ENCODE results near the gene KCNG4.

Gene KCNG4

DNA sequence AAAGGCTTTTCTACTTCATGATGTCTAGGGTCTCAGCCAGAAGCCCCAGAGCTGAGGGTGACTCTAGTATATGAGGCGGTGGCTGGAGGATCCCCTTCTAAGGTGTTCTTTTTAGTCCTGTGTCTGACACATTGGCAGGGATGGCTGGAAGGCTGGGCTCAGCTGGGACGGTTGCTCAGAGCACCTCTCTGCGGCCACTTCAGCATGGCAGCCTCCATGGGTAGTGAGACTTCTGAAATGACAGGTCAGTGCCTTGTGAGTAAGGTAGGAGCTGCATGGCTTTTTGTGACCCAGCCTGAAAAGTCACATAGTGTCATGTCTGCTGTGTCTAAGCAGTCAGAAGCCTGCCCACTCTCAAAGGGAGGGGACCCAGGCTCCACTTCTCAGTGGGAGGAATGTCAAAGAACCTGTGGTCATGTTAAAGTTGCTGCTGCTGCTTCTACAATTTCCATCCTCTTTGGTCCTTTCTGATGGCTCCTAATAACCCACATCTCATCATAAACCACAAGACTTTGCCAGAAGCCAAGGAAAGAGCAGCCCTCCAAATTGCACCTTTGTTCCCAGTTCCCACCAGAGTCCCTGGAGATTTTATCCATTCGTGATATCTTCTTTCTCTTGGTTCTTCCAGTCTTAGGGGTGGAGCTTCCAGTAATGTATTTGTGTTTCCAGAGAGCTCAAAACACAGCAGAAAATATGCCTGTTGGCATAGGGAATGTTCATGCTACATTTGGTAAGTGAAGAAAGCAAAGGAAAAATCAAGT lies 15.4 kb upstream of the KCNG4 start:
- no peak overlapping the region for H3K4me3 ChIP-seq (replicated peaks; ENCODE audit: low read depth, low read length)
- DNase-seq (ENCODE audit: low read depth), result no peak
- TF ChIP-seq, protein P1, sequence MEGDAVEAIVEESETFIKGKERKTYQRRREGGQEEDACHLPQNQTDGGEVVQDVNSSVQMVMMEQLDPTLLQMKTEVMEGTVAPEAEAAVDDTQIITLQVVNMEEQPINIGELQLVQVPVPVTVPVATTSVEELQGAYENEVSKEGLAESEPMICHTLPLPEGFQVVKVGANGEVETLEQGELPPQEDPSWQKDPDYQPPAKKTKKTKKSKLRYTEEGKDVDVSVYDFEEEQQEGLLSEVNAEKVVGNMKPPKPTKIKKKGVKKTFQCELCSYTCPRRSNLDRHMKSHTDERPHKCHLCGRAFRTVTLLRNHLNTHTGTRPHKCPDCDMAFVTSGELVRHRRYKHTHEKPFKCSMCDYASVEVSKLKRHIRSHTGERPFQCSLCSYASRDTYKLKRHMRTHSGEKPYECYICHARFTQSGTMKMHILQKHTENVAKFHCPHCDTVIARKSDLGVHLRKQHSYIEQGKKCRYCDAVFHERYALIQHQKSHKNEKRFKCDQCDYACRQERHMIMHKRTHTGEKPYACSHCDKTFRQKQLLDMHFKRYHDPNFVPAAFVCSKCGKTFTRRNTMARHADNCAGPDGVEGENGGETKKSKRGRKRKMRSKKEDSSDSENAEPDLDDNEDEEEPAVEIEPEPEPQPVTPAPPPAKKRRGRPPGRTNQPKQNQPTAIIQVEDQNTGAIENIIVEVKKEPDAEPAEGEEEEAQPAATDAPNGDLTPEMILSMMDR (IDR thresholded peaks at IDR 0.05; ENCODE audit: low read length, missing control alignments), result no peak

DNA sequence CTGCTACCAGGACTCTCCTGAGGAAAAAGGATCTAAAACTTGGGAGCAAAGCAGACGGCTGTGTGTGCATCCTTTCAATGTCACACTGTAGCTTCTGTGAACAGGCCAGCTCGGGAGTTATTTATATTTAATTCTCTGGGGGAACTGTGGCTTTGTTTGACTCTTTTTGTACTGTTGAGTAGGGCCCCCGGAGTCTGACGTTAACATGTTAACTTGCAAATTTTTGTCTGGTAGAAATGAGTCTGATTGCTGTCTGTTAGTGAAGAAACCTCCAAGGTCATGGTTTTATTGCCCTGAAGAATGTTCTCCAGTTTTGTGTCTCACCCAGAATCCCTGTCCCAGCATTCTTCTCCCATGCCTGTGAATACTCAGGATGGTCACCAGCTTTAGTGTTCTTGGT lies 14.2 kb upstream of the KCNG4 start:
- TF ChIP-seq, protein P1 (IDR thresholded peaks at IDR 0.05; ENCODE audit: low read length, missing control alignments), result no peak
- no peak overlapping the region for H3K4me3 ChIP-seq (replicated peaks; ENCODE audit: low read depth, low read length)
- DNase-seq (ENCODE audit: low read depth), result no peak

DNA sequence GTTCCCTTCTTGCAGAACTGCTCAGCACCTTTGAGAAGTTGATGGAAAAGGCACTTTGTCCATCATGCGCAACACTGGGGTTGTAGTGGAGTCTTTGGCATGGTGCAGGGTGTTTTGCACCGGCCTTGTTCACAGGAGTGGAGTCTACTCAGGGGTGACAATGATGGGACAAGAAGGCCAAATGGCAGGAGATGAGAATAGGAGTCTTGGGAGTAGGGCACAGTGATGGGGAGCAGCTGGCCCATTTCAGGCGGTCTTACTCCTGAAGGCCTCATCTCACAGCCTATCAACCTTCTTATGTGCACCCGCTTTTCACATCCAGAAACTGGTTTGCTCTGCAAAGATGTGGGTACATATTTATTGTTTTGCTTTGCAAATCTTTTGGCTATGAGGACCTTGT lies 13.4 kb upstream of the KCNG4 start:
- TF ChIP-seq, protein P1 (IDR thresholded peaks at IDR 0.05; ENCODE audit: low read length, missing control alignments), result no peak
- no peak for DNase-seq (ENCODE audit: low read depth)
- H3K4me3 ChIP-seq (replicated peaks; ENCODE audit: low read depth, low read length), result no peak overlapping the region

- TF ChIP-seq, protein P1 (IDR thresholded peaks at IDR 0.05; ENCODE audit: low read length, missing control alignments), result no peak
- no peak for DNase-seq (ENCODE audit: low read depth)
These were observed 12.4 kb upstream of the KCNG4 start for GRCh38 chr16:84252184-84252583.

GRCh38 chr16:84247844-84248243 lies 8.0 kb upstream of the KCNG4 start:
- TF ChIP-seq, protein P1 (IDR thresholded peaks at IDR 0.05; ENCODE audit: low read length, missing control alignments), result no peak
- no peak overlapping the region for H3K4me3 ChIP-seq (replicated peaks; ENCODE audit: low read depth, low read length)
- DNase-seq (ENCODE audit: low read depth), result no peak

More at GRCh38 chr16:84252184-84252583, 12.4 kb upstream of the KCNG4 start:
- H3K4me3 ChIP-seq (replicated peaks; ENCODE audit: low read depth, low read length), result no peak overlapping the region

DNA sequence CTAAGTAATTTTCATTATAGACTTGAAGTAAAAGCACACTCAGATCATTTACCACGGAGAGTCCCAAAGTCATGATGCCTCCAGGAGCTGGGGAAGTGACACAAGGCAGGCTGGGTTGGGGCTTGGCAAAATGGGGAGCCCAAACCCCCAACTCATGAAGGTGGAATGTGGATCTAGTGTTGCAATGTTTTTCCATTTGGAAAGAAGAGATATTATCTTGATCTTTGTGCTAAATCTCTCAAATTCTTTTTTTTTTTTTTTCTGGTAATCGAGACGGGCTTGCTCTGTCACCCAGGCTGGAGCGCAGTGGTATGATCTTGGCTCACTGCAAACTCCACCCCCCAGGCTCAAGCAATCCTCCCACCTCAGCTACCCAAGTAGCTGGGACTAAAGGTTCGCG lies 7.5 kb upstream of the KCNG4 start:
- no peak for DNase-seq (ENCODE audit: low read depth)
- TF ChIP-seq, protein P1 (IDR thresholded peaks at IDR 0.05; ENCODE audit: low read length, missing control alignments), result no peak
- H3K4me3 ChIP-seq (replicated peaks; ENCODE audit: low read depth, low read length), result no peak overlapping the region

- H3K4me3 ChIP-seq (replicated peaks; ENCODE audit: low read depth, low read length), result no peak overlapping the region
- TF ChIP-seq, protein P1 (IDR thresholded peaks at IDR 0.05; ENCODE audit: low read length, missing control alignments), result no peak
- DNase-seq (ENCODE audit: low read depth), result no peak
These were observed 6.9 kb upstream of the KCNG4 start for GRCh38 chr16:84246679-84247077.
